GM19193 (cell line): Measurements from ENCODE around the gene RNLS.

Experiments
- POLR2A ChIP-seq: IDR thresholded peaks from 4 replicates; pipeline ENCODE4 v1.6.1; 2011; ENCODE audit not compliant: insufficient read depth, insufficient read length; ENCODE audit errors: extremely low read depth

The RNLS gene

DNA sequence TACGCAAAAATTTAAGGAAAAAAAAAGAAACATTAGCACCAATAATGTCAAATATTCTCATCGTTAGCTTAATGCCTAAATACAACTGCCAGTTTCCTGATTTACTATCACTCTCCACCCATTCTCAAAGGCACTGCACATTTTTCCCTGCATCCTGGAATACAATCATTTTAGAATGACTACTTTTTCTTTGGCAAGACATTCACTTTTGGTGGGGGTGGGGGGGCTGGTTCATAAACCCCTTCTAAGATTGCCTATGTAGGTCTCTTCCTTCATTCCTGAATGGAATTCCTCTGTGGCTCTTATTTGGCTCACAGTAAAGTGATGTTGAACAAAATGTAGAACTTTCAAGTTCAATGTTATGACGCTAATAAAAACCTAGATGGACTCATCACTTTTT lies 74.3 kb downstream of the RNLS start:
- TF ChIP-seq POLR2A: no peak

DNA sequence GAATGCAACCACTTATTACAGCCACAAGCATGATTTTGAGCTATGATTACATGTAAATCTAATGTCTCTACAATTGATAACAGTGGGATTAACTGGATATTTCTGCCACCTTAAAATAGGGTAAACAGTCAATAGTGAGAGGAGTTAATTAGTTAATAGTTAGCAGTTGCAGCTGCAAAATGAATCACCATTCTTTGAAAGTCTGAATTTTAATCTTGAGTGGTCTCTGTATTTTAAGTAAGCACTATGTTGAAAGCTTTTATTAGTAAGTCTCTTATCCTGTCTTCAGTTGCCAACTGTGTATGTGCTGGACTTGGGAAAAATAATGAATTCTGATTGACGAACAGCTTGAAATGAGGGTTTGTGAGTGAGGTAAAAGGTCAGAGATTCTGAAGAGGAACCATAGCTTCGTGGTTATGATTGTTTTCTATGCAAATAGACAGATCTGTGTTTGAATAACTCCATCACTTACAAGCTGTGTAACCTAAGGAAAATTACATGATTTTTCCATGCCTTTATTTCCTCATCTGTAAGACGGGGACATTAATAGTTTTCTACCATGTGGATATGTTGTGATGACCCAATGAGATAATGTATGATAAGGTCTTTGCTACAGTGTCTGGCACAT lies 75.2 kb downstream of the RNLS start:
- no peak for TF ChIP-seq POLR2A

DNA sequence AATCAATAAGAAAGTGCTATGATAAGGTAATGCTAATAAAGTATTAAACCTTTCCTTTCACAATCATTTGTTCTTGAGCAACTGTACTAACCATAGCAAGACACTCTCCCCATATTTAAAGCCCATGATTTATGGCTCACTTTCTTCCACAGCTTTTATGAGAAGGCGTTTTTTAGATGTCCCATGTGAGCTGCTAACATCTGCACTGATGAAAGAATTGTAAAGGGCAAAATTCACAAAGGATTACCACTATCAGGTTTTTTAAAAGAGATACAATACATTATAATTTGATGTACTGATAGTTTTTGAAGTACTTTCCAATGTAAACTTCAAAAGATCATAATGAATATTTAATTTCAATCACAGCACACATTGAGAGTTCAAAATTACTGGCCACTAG lies 75.7 kb downstream of the RNLS start:
- TF ChIP-seq POLR2A: no peak

DNA sequence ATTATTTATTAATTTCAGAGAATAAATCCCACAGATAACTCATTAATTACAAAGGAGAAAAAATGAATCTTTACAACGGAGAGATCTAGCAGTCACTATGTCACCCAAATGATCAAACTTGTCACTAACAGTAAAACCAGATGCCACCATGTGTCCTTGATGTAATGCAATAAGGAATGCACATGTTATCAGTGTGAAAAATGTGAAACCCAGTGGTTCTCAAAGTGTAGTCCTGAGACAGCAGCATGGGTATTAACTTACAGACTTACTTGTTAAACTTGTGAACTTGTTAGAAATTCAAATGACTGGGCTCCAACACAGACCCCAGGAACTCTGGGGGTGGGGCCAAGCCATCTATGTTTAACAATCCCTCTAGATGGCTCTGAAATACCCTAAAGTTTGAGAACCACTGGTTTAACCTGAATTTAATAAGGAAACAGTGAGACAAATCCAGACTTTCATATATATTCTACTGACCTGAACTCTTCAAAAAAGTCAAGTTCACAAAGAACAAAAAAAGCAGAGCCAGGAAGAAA lies 77.4 kb downstream of the RNLS start:
- no peak for TF ChIP-seq POLR2A

DNA sequence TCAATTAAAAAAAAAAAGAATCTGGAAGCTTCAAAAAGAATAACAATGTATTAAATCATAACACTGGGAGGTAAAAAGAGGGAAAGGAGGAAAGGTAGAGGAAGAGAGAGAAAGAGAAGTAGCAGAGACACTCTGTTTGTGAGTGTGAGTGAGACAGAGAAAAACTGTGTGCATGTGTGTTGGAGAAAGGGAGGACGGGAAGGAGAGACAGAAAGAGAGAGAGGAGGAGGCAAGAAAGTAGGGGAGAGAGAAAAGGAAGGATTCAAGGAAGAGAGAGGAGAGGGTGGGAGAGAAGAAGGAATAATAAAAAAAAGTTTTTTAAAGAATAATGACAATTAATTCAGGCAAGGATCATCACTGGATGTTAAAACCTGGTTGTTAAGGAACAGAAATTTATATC lies 77.9 kb downstream of the RNLS start:
- TF ChIP-seq POLR2A: no peak

DNA sequence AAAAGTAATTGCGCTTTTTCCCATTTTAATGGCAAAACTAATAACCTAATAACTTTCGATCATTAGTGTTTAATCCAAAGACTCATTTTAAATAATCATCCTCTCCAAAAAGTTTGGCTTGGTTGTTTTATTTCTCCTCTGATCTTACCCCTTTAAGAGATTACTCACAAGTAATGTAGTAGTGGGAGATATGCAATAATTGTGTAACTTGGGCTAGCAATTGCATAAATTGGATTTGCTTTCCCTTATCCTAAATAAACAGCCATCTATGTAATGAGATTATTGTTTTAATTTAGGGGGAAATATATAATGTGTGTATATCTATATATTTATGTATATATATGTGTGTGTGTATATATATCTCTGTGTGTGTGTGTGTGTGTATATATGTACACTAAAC lies 82.5 kb downstream of the RNLS start:
- no peak for TF ChIP-seq POLR2A

DNA sequence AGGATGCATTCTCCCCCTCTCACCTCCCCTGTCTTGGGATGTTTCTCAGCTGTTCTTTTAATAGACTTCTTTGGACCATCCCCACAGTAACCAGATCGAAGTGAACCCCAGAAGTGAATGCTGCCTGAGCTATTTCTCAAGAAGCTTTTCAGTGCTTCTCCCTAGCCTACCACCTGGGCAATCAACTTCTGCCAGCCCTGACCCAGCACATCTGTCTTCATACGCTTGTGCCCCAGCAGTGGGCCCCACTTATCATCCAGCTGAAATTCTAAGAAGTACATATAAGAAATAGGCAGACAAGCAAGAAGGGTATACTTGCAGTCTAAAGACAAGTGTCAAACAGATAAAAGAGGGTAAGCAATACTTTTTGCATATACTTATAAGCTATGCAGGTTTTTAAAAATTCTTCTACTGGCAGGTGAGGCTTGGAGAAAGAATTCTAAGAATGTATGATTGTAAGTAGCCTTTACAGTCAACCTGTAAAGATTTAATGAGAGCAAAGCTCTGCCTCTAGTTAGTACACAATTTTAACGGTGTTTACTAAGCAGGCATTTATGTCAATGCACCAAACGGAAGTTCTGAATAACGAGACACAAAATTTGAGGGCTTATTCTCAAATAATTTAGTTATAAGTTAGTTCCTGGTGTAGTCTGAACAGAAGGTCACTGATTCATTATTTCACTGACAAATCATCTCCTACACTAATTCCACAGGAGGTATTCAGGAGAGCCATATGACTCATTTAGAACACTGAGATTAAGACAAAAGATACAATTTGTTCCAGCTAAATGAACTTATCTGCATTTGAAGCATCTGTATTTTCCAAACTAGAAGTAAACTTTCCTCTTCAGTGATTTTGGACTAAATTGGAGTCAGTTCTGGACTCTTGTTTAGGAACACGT lies 83.3 kb downstream of the RNLS start:
- no peak for TF ChIP-seq POLR2A

DNA sequence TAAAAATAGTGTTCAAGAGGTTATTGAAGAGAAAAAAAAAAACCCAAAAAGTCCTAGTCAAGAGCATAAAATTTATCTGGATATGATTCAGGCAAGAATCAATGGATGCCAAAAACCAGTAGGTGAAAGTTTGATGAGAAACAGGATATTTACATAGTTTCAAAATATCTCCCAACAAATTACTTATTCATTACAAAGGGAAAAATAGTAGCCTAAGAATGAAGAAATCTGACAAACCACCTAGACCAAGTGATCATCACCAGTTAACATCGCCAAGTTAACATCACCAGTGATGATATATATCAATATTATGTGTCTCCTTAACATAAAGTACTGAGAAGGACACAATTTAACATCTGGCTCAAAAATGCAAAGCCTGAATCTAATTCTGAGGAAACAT lies 85.2 kb downstream of the RNLS start:
- no peak for TF ChIP-seq POLR2A

GRCh38 chr10:88494537-88494936 lies 88.6 kb downstream of the RNLS start:
- no peak for TF ChIP-seq POLR2A

DNA sequence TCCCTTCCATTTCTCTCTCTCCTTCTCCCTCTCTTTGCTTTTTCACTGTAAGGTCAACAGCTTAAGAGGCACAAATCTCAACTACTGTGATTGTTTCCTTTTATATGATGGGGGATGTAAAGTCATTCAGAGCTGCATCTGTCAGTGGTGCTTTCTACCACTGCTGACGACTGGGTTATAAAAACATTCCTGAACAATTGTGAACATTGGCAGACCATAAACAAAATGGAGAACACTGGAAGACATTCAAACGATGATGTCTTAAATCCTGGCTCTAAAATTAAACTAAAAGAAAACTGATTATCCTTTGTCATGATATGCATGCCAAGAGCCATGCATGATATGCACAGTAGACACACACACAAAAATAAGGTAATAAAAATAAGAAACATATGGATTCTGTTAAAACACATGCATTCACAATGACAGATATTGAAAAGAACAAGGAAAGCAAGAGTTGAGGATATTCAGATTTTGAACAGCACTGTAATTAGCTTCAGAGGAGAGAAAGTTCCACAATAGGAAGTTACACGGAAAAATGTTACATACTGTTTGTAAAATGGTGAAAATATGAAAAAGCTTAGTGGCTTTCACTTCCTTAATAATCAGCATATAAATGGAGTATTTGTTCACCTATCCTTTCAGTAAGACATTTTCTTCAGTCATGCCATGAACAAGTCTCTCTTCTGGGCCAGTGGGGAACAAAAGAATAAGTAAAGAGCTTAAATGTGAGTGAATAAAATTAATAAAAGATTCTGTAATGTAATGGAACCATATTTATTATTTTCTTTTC lies 89.2 kb downstream of the RNLS start:
- TF ChIP-seq POLR2A: no peak

DNA sequence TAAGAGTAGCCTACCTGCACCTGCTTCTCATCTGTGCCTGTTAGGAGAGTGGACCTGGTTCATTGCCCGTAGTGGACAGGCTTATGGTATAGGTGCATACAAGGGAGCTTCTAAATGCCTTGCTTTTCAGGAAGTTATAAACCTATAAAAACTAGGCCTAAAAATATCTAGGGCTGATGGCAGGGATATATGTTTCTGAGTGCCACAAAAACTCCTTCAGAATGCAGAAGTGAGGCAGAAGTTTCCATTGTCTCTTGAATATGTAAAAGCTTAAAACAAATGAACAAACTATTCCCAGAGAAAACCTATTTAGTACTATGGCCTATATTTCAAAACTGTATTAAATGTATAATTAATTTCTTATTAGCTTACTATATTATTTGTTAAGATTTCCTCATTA lies 91.8 kb downstream of the RNLS start:
- no peak for TF ChIP-seq POLR2A

- no peak for TF ChIP-seq POLR2A
These were observed 92.7 kb downstream of the RNLS start for GRCh38 chr10:88490231-88490980.

DNA sequence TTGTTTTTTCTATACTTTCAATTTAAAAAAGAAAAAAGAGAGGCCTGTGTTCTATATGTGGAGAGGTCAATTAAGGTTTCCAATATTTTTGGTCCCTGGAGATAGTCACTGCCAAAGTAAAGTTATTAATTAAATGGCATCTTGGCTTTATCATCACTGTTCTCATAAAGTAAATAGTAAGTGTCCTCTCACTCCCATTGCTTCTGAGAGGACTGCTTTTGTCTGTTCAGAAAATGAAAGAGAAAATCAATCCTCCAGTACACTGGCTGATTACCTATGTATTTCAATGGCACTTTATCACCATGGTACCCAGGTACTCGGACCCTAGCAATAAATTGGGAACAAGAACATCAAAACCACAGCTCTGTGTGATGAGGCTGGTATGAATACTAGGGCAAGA lies 94.0 kb downstream of the RNLS start:
- no peak for TF ChIP-seq POLR2A

GRCh38 chr10:88482220-88482619 lies 100.9 kb downstream of the RNLS start:
- no peak for TF ChIP-seq POLR2A
